ENCODE results near the gene FHL2.

Gene FHL2

GRCh38 chr2:105422801-105423200, 23.9 kb upstream of the FHL2 start:
- TF ChIP-seq CTCF (IDR thresholded peaks at IDR 0.05; ENCODE audit: low read depth, low read length, missing control alignments): no peak
- no peak overlapping the region for H3K4me3 ChIP-seq (replicated peaks; ENCODE audit: low read depth, low read length)
- DNase-seq (ENCODE audit: extremely low read depth, low read depth): no peak

GRCh38 chr2:105421053-105421452, 22.2 kb upstream of the FHL2 start:
- H3K4me3 ChIP-seq (replicated peaks; ENCODE audit: low read depth, low read length): no peak overlapping the region
- no peak for TF ChIP-seq CTCF (IDR thresholded peaks at IDR 0.05; ENCODE audit: low read depth, low read length, missing control alignments)
- no peak for DNase-seq (ENCODE audit: extremely low read depth, low read depth)

GRCh38 chr2:105418522-105418921, 19.7 kb upstream of the FHL2 start:
- no peak for DNase-seq (ENCODE audit: extremely low read depth, low read depth)
- H3K4me3 ChIP-seq (replicated peaks; ENCODE audit: low read depth, low read length): no peak overlapping the region
- TF ChIP-seq CTCF (IDR thresholded peaks at IDR 0.05; ENCODE audit: low read depth, low read length, missing control alignments): no peak

- no peak for DNase-seq (ENCODE audit: extremely low read depth, low read depth)
- no peak for TF ChIP-seq CTCF (IDR thresholded peaks at IDR 0.05; ENCODE audit: low read depth, low read length, missing control alignments)
- H3K4me3 ChIP-seq (replicated peaks; ENCODE audit: low read depth, low read length): no peak overlapping the region
These were observed 19.1 kb upstream of the FHL2 start for GRCh38 chr2:105417857-105418436.

GRCh38 chr2:105416156-105416555, 17.3 kb upstream of the FHL2 start:
- no peak overlapping the region for H3K4me3 ChIP-seq (replicated peaks; ENCODE audit: low read depth, low read length)
- TF ChIP-seq CTCF (IDR thresholded peaks at IDR 0.05; ENCODE audit: low read depth, low read length, missing control alignments): no peak
- no peak for DNase-seq (ENCODE audit: extremely low read depth, low read depth)

- TF ChIP-seq CTCF (IDR thresholded peaks at IDR 0.05; ENCODE audit: low read depth, low read length, missing control alignments): no peak
- no peak for DNase-seq (ENCODE audit: extremely low read depth, low read depth)
These were observed 16.2 kb upstream of the FHL2 start for GRCh38 chr2:105415007-105415406.

GRCh38 chr2:105413206-105413605, 14.4 kb upstream of the FHL2 start:
- no peak for DNase-seq (ENCODE audit: extremely low read depth, low read depth)
- H3K4me3 ChIP-seq (replicated peaks; ENCODE audit: low read depth, low read length): no peak overlapping the region
- no peak for TF ChIP-seq CTCF (IDR thresholded peaks at IDR 0.05; ENCODE audit: low read depth, low read length, missing control alignments)

More at GRCh38 chr2:105415007-105415406, 16.2 kb upstream of the FHL2 start:
- no peak overlapping the region for H3K4me3 ChIP-seq (replicated peaks; ENCODE audit: low read depth, low read length)
